A549 (cell line): ENCODE data around the gene KLRD1.
"Not testable (repeated sequence)": the region's sequence is repeated elsewhere in the genome, so short reads cannot be mapped to it uniquely, and the experiment has no call there.

Experiments
- CTCF ChIP-seq: fragments of >200 bp; sonication (Bioruptor Twin); formaldehyde crosslinking; IDR thresholded peaks from 3 replicates; pipeline ENCODE4 v1.5.1; 2016
- EP300 ChIP-seq, 2 experiments: fragments of >200 bp; sonication (Bioruptor Twin); formaldehyde crosslinking; IDR thresholded peaks; 2 replicates in 1 of 2; 3 replicates in 1 of 2; pipeline ENCODE4 v1.6.1; 2016 to 2017
- HOXB5 ChIP-seq: fragments of 250-450 bp; sonication (Bioruptor Pico); IDR thresholded peaks from 2 replicates; pipeline ENCODE4 v1.5.0; 2020; ENCODE audit warnings: mild to moderate bottlenecking, moderate library complexity
- JUNB ChIP-seq: fragments of >200 bp; sonication (Bioruptor Twin); formaldehyde crosslinking; IDR thresholded peaks from 2 replicates; pipeline ENCODE4 v1.6.1; 2016
- MYC ChIP-seq: IDR thresholded peaks from 2 replicates; pipeline ENCODE4 v1.6.1; 2012; ENCODE audit warnings: mild to moderate bottlenecking, inconsistent platforms, low read length, improper control_type of control experiment, borderline replicate concordance
- POLR2A ChIP-seq: IDR thresholded peaks from 2 replicates; pipeline ENCODE4 v1.6.1; 2012; ENCODE audit warnings: mild to moderate bottlenecking, low read length
- RAD21 ChIP-seq, 2 experiments: fragments of >200 bp in 1 of 2; sonication (Bioruptor Twin) in 1 of 2; formaldehyde crosslinking in 1 of 2; IDR thresholded peaks in 1 of 2; conservative IDR thresholded peaks in 1 of 2; 2 replicates in 1 of 2; 3 replicates in 1 of 2; pipeline ENCODE4 v1.6.1; 2012 to 2018; ENCODE audit warnings: inconsistent platforms in 1 of 2
- REST ChIP-seq: fragments of 200-600 bp; sonication (generic); IDR thresholded peaks from 2 replicates; pipeline ENCODE4 v1.6.1; 2016; ENCODE audit warnings: antibody characterized with exemption, mild to moderate bottlenecking, moderate library complexity
- SMC3 ChIP-seq: fragments of >200 bp; sonication (Bioruptor Twin); formaldehyde crosslinking; IDR thresholded peaks from 3 replicates; pipeline ENCODE4 v1.6.1; 2018; ENCODE audit warnings: inconsistent platforms
- ZNF302 ChIP-seq: fragments of 250-450 bp; sonication (Bioruptor Pico); IDR thresholded peaks from 2 replicates; pipeline ENCODE4 v1.9.0; 2021; ENCODE audit warnings: inconsistent platforms, mild to moderate bottlenecking, moderate library complexity
- ZSCAN20 ChIP-seq: fragments of 250-450 bp; sonication (Bioruptor Pico); IDR thresholded peaks from 2 replicates; pipeline ENCODE4 v1.8.0; 2022; ENCODE audit warnings: mild to moderate bottlenecking, moderate library complexity

GRCh38 chr12:10351457-10351856, 43.8 kb downstream of the KLRD1 start:
- not testable (repeated sequence) for TF ChIP-seq HOXB5 (CRISPR knock-in tag); ZSCAN20; SMC3; RAD21 (conservative IDR thresholded peaks at IDR 0.05 in 1 of 2, IDR thresholded peaks at IDR 0.05 in 1 of 2); POLR2A; REST; CTCF; ZNF302 (CRISPR knock-in tag); MYC; EP300 (IDR thresholded peaks at IDR 0.05); JUNB
